ENCODE measurements around the gene INF2.

GRCh38 chr14:104755621-104756020 lies 66.2 kb downstream of the INF2 start:
- TF ChIP-seq EZH2 (IDR thresholded peaks at IDR 0.05; ENCODE audit: low read depth) (no peak), CTCF (conservative IDR thresholded peaks at IDR 0.05) (no peak)

Measured in PC-9 (cell line).